Erythroblast (primary cell): Measurements from ENCODE around the gene TM2D1.

Source experiments
- GATA1 ChIP-seq: IDR thresholded peaks from 2 replicates; pipeline ENCODE4 v1.6.1; 2011; ENCODE audit warnings: low read depth, mild to moderate bottlenecking, control low read depth, low read length, moderate library complexity
- POLR2A ChIP-seq: IDR thresholded peaks from 2 replicates; pipeline ENCODE4 v1.6.1; 2011; ENCODE audit warnings: mild to moderate bottlenecking, low read length

GRCh38 chr1:61741711-61742619, 17.0 kb upstream of the TM2D1 start, which contains the start of gene PATJ:
- TF ChIP-seq POLR2A: no peak
- no peak for TF ChIP-seq GATA1
